HUES48 (cell line): Measurements from ENCODE around the gene PI4KB.
"Not testable (repeated sequence)": the region's sequence is repeated elsewhere in the genome, so short reads cannot be mapped to it uniquely, and the experiment has no call there.

Experiments
- H3K27ac ChIP-seq: one replicate; pipeline ENCODE4 v1.7.0; 2013; ENCODE audit warnings: low read depth, low read length, inconsistent platforms
- H3K27me3 ChIP-seq: 2 replicates; pipeline ENCODE4 v1.6.1; 2013; ENCODE audit warnings: mild to moderate bottlenecking, low read length; ENCODE audit not compliant: control insufficient read depth, insufficient read depth
- H3K36me3 ChIP-seq: 2 replicates; pipeline ENCODE4 v1.6.1; 2013; ENCODE audit warnings: low read length; ENCODE audit not compliant: control insufficient read depth, insufficient read depth
- H3K4me1 ChIP-seq: 2 replicates; pipeline ENCODE4 v1.6.1; 2013; ENCODE audit warnings: mild to moderate bottlenecking, low read length; ENCODE audit not compliant: control insufficient read depth, insufficient read depth
- H3K4me3 ChIP-seq: 2 replicates; pipeline ENCODE4 v1.5.1; 2013; ENCODE audit warnings: mild to moderate bottlenecking, low read depth, low read length
- H3K9ac ChIP-seq: 2 replicates; pipeline ENCODE4 v1.6.1; 2013; ENCODE audit warnings: mild to moderate bottlenecking, low read depth, low read length, moderate library complexity
- H3K9me3 ChIP-seq: 2 replicates; pipeline ENCODE4 v1.6.1; 2013; ENCODE audit warnings: low read length; ENCODE audit not compliant: control insufficient read depth, insufficient read depth

The PI4KB gene

DNA sequence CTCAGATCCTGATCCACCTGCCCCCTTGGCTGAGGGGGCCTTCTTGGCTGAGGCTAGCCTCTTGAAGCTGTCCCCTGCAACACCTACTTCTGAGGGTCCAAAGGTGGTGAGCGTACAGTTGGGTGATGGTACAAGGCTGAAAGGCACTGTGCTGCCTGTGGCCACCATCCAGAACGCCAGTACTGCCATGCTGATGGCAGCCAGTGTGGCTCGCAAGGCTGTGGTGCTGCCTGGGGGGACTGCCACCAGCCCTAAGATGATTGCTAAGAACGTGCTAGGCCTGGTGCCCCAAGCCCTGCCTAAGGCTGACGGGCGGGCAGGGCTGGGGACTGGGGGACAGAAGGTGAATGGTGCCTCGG lies 39.9 kb downstream of the PI4KB start:
- Histone ChIP-seq H3K27me3 (no peaks in the 10 kb centered on the region), H3K9ac (no peak overlapping the region), H3K9me3 (no peaks in the 10 kb centered on the region), H3K36me3 (peaks cover 72% of the 10 kb centered on the region), H3K4me1 (peaks cover 11% of the 10 kb centered on the region; the same call in 1 of the 2 replicates), H3K4me3 (no peak overlapping the region), H3K27ac (no peak overlapping the region)

GRCh38 chr1:151286619-151287340 lies 40.4 kb downstream of the PI4KB start:
- Histone ChIP-seq H3K4me3 (no peak overlapping the region), H3K27me3 (no peaks in the 10 kb centered on the region), H3K27ac (no peak overlapping the region), H3K9me3 (no peaks in the 10 kb centered on the region), H3K4me1 (peaks cover 11% of the 10 kb centered on the region; the same call in 1 of the 2 replicates), H3K36me3 (peaks cover 66% of the 10 kb centered on the region), H3K9ac (no peak overlapping the region)

GRCh38 chr1:151284013-151284577 lies 43.1 kb downstream of the PI4KB start:
- Histone ChIP-seq H3K4me3 (peak overlapping the region; percentile 90; the same call in 1 of the 2 replicates), H3K27me3 (no peaks in the 10 kb centered on the region), H3K27ac (no peak overlapping the region), H3K36me3 (peaks cover 43% of the 10 kb centered on the region), H3K9me3 (no peaks in the 10 kb centered on the region), H3K4me1 (peaks cover 9% of the 10 kb centered on the region; the same call in 1 of the 2 replicates), H3K9ac (no peak overlapping the region)

DNA sequence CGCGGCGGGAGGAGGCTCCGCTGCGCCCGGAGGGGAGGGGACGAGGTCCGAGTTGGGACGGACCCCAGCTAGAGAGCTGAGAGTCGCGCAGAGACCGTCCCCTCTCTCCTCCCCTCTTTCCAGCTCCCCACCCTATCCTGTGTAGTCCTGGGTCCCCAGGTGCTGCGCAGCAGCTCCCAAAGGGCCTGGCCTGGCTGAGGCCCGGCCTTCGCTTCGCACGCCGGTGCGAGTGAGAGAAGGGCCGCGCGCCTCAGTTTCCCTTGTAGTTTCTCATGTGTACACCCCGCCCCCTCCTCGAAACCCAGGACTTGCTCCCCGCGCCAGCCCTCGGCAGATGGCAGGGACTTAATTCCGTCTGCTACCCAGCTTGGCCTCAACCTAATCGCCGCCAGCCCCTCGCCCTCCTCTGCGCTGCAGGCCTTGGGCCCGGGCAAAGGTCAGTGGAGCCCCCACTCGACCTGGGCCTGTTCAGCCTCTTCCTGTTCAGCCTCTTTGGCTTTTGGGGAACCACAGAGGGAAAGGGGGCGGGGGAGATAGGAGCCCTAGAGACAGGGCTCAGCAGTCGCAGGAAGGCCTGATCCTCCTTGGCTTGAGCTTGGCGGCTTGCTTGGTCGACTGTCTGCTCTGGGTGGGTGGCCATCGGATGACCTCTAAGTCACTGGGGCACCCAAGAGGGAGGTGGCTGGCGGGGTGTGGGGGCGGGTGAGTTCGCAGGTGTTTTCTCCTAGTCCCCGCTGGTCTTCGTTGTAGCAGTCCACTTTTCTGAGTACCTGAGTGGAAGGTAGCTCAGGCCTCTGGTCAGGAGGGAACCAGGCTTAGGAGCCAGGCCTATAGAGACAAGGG lies 44.1 kb downstream of the PI4KB start:
- Histone ChIP-seq H3K36me3 (peaks cover 33% of the 10 kb centered on the region), H3K27ac (peak overlapping the region; percentile 100), H3K9ac (peak overlapping the region; percentile 83), H3K9me3 (no peaks in the 10 kb centered on the region), H3K4me3 (peak overlapping the region; percentile 90), H3K27me3 (no peaks in the 10 kb centered on the region), H3K4me1 (peaks cover 9% of the 10 kb centered on the region; the same call in 1 of the 2 replicates)

- H3K27me3 ChIP-seq: no peaks in the 10 kb centered on the region
- peaks cover 9% of the 10 kb centered on the region; the same call in 1 of the 2 replicates for H3K4me1 ChIP-seq
- H3K27ac ChIP-seq: peak within 1 kb of the TSS; percentile 100
Observed at GRCh38 chr1:151281969-151282882, 45.0 kb downstream of the PI4KB start, which contains the start of gene ZNF687. Gene ZNF687, plus strand, starts transcription at chr1:151282299. Its CDS starts 3,993 bp downstream, at chr1:151286292.

DNA sequence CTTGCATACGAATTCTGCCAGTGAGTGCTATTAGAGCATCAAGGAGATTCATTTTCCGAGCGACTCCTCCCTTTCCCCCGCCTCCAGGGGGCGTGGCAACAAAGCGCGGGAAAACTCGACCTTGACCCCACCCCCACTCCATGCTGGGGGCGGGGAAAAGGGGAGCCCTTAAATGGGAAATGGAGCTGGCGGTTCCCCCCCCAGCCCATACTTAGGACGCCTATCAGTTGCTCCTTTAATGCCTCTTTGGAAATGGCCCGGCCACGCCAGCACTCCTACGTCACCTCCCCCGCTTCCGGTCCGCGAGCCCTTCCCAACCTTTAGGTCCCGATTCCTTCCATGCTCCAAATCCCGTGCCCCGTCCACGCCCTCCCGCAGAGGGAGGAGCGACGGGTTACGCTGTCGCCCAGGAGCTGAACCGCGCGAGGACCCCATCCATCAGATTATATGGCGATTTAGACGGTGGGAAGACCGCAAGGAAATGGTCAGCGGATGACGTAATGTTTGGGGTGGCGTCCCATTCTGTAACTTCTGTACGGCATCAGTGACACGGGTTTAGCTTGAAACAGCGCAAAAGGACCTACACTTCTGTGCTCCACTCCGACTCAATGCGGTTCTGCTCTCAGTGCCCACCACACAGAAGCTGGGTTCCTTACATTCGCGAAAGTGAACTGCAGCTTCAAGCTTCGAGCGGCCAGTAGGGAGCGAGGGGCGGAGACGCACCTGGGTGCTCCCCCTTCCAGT lies 45.8 kb downstream of the PI4KB start:
- Histone ChIP-seq H3K36me3 (peaks cover 16% of the 10 kb centered on the region), H3K4me3 (peak overlapping the region; percentile 90), H3K27me3 (no peaks in the 10 kb centered on the region), H3K9me3 (no peaks in the 10 kb centered on the region), H3K27ac (peak overlapping the region; percentile 100), H3K4me1 (peaks cover 9% of the 10 kb centered on the region; the same call in 1 of the 2 replicates), H3K9ac (peak overlapping the region; percentile 98)

More at GRCh38 chr1:151281969-151282882, 45.0 kb downstream of the PI4KB start, which contains the start of gene ZNF687:
- Histone ChIP-seq H3K9ac (peak within 1 kb of the TSS; percentile 98), H3K4me3 (peak within 1 kb of the TSS; percentile 90), H3K36me3 (peaks cover 25% of the 10 kb centered on the region), H3K9me3 (no peaks in the 10 kb centered on the region)

GRCh38 chr1:151277249-151277648 lies 50.0 kb downstream of the PI4KB start:
- Histone ChIP-seq H3K9ac (no peak overlapping the region), H3K9me3 (no peaks in the 10 kb centered on the region), H3K27me3 (no peaks in the 10 kb centered on the region), H3K4me3 (no peak overlapping the region), H3K27ac (no peak overlapping the region), H3K4me1 (no peaks in the 10 kb centered on the region), H3K36me3 (no peaks in the 10 kb centered on the region)

- not testable (repeated sequence) for H3K4me3 ChIP-seq, H3K36me3 ChIP-seq, H3K9ac ChIP-seq, H3K27ac ChIP-seq, H3K9me3 ChIP-seq, H3K27me3 ChIP-seq, H3K4me1 ChIP-seq
Observed at GRCh38 chr1:151275341-151275740, 51.9 kb downstream of the PI4KB start.

DNA sequence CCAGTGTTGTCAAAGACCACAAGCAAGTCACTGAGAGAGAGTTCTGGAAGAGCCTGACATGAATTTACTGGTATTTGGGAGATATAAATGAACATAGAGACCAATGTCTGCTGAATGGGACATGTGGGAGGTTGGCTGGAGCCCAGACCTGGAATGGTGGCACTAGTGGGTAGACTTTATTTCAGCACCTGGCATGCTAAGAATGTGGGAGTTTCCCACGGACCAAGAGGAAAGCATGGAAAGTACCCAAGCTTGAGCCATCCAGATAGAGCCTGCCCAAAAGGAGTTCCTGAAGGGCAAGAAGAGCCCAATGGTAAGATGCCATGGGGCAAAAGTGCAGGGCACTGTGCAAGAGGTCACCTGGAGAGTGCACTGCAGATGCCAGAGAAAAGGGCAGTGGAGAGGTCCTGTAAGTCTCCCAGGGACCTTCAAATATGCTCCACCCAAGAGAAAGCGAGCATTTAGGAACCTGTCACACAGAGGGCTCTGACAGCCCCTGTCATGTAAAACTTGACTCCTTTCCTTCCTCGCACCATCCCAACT lies 53.2 kb downstream of the PI4KB start:
- H3K4me3 ChIP-seq: no peak overlapping the region
- H3K36me3 ChIP-seq: peaks cover 11% of the 10 kb centered on the region
- no peak overlapping the region for H3K27ac ChIP-seq
- no peaks in the 10 kb centered on the region for H3K9me3 ChIP-seq
- no peak overlapping the region for H3K9ac ChIP-seq
- H3K27me3 ChIP-seq: no peaks in the 10 kb centered on the region
- H3K4me1 ChIP-seq: no peaks in the 10 kb centered on the region
